Progenitor cell of endocrine pancreas (in vitro differentiated cells): ENCODE measurements around the gene ARHGEF28. TPM values are rescaled to one million over a fixed set of nuclear protein-coding genes. Genes with fewer than 3 reads are reported as not detected.
A peak's percentile ranks its signal among the peaks of the same experiment; 100 is the strongest.

Experiments
- DNase-seq: peaks from one replicate; pipeline ENCODE4 v3.0.0; 2021; ENCODE audit warnings: low spot score; ENCODE audit not compliant: unreplicated experiment
- H3K27ac Mint-ChIP-seq: 2 replicates; pipeline ENCODE4 v1.8.0; 2021; ENCODE audit warnings: mild to moderate bottlenecking, moderate library complexity, mixed read lengths
- H3K27me3 Mint-ChIP-seq: 2 replicates; pipeline ENCODE4 v1.8.0; 2021; ENCODE audit warnings: mixed read lengths
- H3K36me3 Mint-ChIP-seq: 2 replicates; pipeline ENCODE4 v1.8.0; 2022; ENCODE audit warnings: mixed read lengths; ENCODE audit not compliant: insufficient read depth
- H3K4me1 Mint-ChIP-seq: 2 replicates; pipeline ENCODE4 v1.8.0; 2021; ENCODE audit warnings: low read depth, mixed read lengths
- H3K4me3 Mint-ChIP-seq: 2 replicates; pipeline ENCODE4 v1.8.0; 2021; ENCODE audit warnings: low read depth, mild to moderate bottlenecking, moderate library complexity, mixed read lengths
- H3K9me3 Mint-ChIP-seq: 2 replicates; pipeline ENCODE4 v1.8.0; 2021; ENCODE audit warnings: low read depth, mixed read lengths
- total RNA-seq: library from RNA; stranded (reverse); gene quantifications from 2 replicates; pipeline ENCODE4 v1.2.1, GENCODE V29; 2021
- TF ChIP-seq, protein P1 (sequence below): fragments of 200-600 bp; sonication (generic); IDR thresholded peaks from one replicate; pipeline ENCODE4 v1.5.0; 2021; ENCODE audit warnings: antibody characterized with exemption, mild to moderate bottlenecking; ENCODE audit not compliant: unreplicated experiment

ARHGEF28 gene
- total RNA-seq, 1 donor from 2014 or later, result 15.0 TPM

DNA sequence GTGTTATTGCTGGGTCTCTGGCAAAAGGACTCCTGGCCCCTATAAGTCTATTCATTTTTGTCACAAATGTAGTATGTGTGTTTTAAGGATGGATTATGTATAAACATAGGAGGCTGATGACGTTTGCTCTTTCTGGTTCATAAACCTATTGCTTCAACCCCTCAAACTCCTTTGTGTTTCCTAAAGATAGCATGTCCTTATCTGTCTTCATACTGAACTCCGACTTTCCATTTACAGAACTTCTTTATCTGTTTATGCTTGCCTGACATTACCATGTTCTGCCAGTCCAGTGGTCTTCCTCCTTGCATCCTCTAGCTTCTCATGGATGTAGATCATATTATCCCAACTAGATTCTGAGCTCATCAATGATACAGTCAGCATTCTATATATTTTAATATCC, 46.1 kb downstream of the ARHGEF28 start:
- H3K4me3 Mint-ChIP-seq, result no peak overlapping the region
- no peak overlapping the region for H3K27ac Mint-ChIP-seq
- TF ChIP-seq, protein P1, sequence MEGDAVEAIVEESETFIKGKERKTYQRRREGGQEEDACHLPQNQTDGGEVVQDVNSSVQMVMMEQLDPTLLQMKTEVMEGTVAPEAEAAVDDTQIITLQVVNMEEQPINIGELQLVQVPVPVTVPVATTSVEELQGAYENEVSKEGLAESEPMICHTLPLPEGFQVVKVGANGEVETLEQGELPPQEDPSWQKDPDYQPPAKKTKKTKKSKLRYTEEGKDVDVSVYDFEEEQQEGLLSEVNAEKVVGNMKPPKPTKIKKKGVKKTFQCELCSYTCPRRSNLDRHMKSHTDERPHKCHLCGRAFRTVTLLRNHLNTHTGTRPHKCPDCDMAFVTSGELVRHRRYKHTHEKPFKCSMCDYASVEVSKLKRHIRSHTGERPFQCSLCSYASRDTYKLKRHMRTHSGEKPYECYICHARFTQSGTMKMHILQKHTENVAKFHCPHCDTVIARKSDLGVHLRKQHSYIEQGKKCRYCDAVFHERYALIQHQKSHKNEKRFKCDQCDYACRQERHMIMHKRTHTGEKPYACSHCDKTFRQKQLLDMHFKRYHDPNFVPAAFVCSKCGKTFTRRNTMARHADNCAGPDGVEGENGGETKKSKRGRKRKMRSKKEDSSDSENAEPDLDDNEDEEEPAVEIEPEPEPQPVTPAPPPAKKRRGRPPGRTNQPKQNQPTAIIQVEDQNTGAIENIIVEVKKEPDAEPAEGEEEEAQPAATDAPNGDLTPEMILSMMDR, result no peak
- H3K36me3 Mint-ChIP-seq, result no peaks in the 10 kb centered on the region
- no peak for DNase-seq
- no peaks in the 10 kb centered on the region for H3K9me3 Mint-ChIP-seq
- peaks cover 9% of the 10 kb centered on the region for H3K4me1 Mint-ChIP-seq
- peaks cover 9% of the 10 kb centered on the region for H3K27me3 Mint-ChIP-seq

DNA sequence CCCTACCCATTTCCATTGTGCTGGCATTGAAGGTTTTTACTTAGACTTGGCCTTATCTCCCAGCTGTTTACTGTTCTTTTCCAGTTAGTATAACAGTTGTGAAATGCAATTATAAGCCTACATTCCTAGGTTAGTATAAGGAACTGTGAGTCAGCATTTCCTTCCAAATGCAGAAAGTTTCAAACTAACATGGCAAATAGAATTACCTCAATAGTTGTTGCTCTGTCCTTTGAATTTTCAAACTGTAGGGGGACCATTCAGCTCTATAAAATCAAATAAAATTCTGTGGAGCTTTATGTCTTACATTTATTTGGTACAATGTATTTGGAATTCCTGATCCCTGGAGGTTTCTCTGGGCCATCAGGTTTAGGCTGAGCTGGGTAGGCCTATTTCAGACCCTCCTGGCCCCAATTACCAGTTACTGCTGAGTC, 47.2 kb downstream of the ARHGEF28 start:
- H3K4me1 Mint-ChIP-seq, result peaks cover 10% of the 10 kb centered on the region
- no peak for DNase-seq
- H3K4me3 Mint-ChIP-seq, result no peak overlapping the region
- no peak overlapping the region for H3K27ac Mint-ChIP-seq
- TF ChIP-seq, protein P1, result no peak
- no peaks in the 10 kb centered on the region for H3K36me3 Mint-ChIP-seq
- H3K9me3 Mint-ChIP-seq, result no peaks in the 10 kb centered on the region
- peaks cover under 1% of the 10 kb centered on the region for H3K27me3 Mint-ChIP-seq

DNA sequence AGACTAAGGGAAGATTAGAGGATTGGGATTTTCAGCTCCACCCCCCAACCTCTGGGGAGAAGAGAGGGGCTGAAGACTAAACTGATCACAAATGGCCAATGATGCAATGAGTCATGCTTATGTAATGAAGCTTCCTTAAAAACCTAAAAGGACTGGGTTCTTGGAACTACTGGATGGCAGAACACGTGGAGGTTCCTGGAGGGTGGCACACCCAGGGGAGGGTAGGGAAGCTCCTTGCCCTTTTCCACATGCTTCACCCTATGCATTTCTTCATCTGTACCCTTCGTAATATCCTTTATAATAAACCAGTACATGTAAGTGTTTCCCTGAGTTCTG, 48.6 kb downstream of the ARHGEF28 start:
- Mint-ChIP-seq H3K27ac (no peak overlapping the region), H3K36me3 (no peaks in the 10 kb centered on the region), H3K27me3 (no peaks in the 10 kb centered on the region), H3K4me1 (peaks cover 15% of the 10 kb centered on the region), H3K9me3 (no peaks in the 10 kb centered on the region), H3K4me3 (no peak overlapping the region)
- no peak for DNase-seq
- TF ChIP-seq, protein P1, result no peak

DNA sequence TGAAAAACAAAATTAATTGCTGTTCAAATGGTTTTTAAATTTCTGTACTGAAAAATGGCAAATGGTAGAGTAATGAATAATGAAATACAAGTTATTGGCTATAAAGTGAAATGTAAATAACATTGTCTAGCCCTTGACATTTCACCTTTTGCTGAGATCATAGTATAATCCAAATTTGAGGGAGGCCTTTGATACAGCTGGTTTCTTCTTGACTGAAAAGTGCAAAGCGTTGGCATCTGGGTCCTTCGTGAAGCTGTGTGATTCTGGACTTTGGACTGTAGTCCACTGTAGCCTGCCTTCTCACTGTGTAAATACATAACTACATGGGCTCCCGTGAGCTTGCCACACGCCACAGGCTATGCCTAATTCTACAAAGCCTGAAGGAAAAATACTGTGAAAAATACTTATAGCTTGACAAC, 52.3 kb downstream of the ARHGEF28 start:
- H3K4me3 Mint-ChIP-seq, result peak overlapping the region; percentile 21
- H3K4me1 Mint-ChIP-seq, result peaks cover 6% of the 10 kb centered on the region
- TF ChIP-seq, protein P1, result no peak
- no peak for DNase-seq
- no peaks in the 10 kb centered on the region for H3K9me3 Mint-ChIP-seq
- H3K36me3 Mint-ChIP-seq, result no peaks in the 10 kb centered on the region
- peak overlapping the region; percentile 46 for H3K27ac Mint-ChIP-seq
- no peaks in the 10 kb centered on the region for H3K27me3 Mint-ChIP-seq

DNA sequence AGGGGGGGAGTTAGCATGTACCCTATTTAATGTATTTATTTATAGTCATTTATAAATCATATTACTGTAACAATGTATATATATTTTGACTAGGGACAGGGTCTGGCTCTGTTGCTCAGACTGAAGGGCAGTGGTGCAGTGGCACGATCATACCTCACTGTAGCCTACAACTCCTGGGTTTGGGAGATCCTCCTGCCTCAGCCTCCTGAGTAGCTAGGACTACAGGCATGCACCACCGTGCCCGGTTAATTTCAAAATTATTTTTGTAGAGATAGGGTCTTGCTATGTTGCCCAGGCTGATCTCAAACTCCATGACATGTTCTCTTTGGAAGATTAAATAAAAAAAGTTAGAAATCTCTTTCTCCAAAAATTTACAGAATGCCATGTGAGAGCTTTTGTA, 52.8 kb downstream of the ARHGEF28 start:
- no peaks in the 10 kb centered on the region for H3K36me3 Mint-ChIP-seq
- peaks cover 6% of the 10 kb centered on the region for H3K4me1 Mint-ChIP-seq
- no peak overlapping the region for H3K4me3 Mint-ChIP-seq
- H3K9me3 Mint-ChIP-seq, result no peaks in the 10 kb centered on the region
- H3K27ac Mint-ChIP-seq, result peak overlapping the region; percentile 46
- TF ChIP-seq, protein P1, result no peak
- H3K27me3 Mint-ChIP-seq, result no peaks in the 10 kb centered on the region
- DNase-seq, result no peak
